ENCODE data around the gene TNXB.

TNXB gene

DNA sequence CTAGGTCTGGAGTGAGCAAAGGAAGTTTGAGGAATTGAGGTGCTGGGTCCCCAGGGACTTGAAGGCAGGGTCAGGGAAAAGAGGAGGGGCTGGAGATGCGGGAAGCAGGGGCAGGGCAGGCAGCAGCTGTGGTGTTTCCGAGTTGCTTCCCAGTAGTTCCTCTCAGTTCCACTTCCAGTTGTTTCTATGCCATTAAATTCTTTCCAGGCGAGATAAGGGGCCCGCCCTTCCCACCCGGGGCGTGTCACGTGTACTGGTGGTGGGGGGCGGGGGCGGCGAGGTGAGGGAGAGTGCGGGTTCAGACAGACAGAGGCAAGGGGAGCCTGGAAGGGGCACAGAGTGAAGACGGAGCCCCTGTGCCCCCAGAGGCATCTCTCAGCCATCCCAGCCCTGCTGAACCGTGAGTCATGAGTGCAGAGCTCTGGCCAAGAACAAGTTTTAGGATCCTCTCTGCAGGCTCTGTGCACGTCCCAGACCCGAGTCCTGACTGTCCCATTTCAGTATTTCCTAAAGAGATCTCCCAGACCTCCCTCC lies 977 bp downstream of the TNXB start:
- H3F3A ChIP-seq (ENCODE audit: insufficient read depth, low read length), result no peaks in the 10 kb centered on the region
- H3K4me3 ChIP-seq (ENCODE audit: low read depth, low read length, poor library complexity, severe bottlenecking), result no peak overlapping the region
- H3K4me2 ChIP-seq (ENCODE audit: low read length), result no peak overlapping the region
- no peak overlapping the region for H3K27ac ChIP-seq (ENCODE audit: low read depth, low read length, poor library complexity, severe bottlenecking)
- H3K9me3 ChIP-seq (ENCODE audit: low read length), result no peaks in the 10 kb centered on the region
- H4K20me1 ChIP-seq (ENCODE audit: insufficient read depth, low read length), result no peaks in the 10 kb centered on the region
- no peak overlapping the region for H3K9ac ChIP-seq (ENCODE audit: low read length)
- H2AFZ ChIP-seq (ENCODE audit: low read length), result no peak overlapping the region
- no peaks in the 10 kb centered on the region for H3K4me1 ChIP-seq (ENCODE audit: insufficient read depth, low read length, severe bottlenecking)
- 0 out of 2 replicates have a peak, but pooled peaks cover 3% of the 10 kb centered on the region for H3K27me3 ChIP-seq (ENCODE audit: insufficient read depth, low read length)
- H3K9me2 ChIP-seq (ENCODE audit: low read depth, low read length), result no peaks in the 10 kb centered on the region
- H3K36me3 ChIP-seq (ENCODE audit: insufficient read depth, low read length), result no peaks in the 10 kb centered on the region
- no peaks in the 10 kb centered on the region for H3K79me2 ChIP-seq (ENCODE audit: insufficient read depth, low read length)
- TF ChIP-seq, protein P1, sequence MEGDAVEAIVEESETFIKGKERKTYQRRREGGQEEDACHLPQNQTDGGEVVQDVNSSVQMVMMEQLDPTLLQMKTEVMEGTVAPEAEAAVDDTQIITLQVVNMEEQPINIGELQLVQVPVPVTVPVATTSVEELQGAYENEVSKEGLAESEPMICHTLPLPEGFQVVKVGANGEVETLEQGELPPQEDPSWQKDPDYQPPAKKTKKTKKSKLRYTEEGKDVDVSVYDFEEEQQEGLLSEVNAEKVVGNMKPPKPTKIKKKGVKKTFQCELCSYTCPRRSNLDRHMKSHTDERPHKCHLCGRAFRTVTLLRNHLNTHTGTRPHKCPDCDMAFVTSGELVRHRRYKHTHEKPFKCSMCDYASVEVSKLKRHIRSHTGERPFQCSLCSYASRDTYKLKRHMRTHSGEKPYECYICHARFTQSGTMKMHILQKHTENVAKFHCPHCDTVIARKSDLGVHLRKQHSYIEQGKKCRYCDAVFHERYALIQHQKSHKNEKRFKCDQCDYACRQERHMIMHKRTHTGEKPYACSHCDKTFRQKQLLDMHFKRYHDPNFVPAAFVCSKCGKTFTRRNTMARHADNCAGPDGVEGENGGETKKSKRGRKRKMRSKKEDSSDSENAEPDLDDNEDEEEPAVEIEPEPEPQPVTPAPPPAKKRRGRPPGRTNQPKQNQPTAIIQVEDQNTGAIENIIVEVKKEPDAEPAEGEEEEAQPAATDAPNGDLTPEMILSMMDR (IDR thresholded peaks at IDR 0.05; ENCODE audit: low read length), result no peak
- TF ChIP-seq EZH2 (IDR thresholded peaks at IDR 0.05; ENCODE audit: borderline replicate concordance, low read length), result no peak

DNA sequence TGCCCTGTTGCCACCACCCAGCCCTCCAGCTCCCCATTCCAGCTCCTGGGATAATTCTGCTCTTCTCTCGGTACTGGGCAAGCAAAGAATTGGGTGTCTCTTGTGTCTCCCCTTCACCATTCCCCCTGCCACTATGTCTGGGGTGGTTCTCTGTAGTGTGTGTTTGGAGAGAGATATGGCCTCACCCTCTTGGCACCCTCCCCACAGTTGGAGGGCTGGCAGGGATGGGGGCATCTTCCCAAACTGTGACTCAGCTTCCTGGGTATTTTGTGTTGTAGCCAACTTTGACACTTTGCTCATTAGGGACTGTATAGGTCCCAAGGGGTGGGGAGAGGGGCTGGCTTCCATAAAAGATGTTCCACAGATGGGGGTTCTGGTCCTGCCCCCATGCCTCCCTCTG lies 1.7 kb downstream of the TNXB start:
- no peak overlapping the region for H2AFZ ChIP-seq (ENCODE audit: low read length)
- no peaks in the 10 kb centered on the region for H3K36me3 ChIP-seq (ENCODE audit: insufficient read depth, low read length)
- H3K4me1 ChIP-seq (ENCODE audit: insufficient read depth, low read length, severe bottlenecking), result no peaks in the 10 kb centered on the region
- H3K4me3 ChIP-seq (ENCODE audit: low read depth, low read length, poor library complexity, severe bottlenecking), result no peak overlapping the region
- H3K9me3 ChIP-seq (ENCODE audit: low read length), result no peaks in the 10 kb centered on the region
- no peaks in the 10 kb centered on the region for H3F3A ChIP-seq (ENCODE audit: insufficient read depth, low read length)
- H3K27me3 ChIP-seq (ENCODE audit: insufficient read depth, low read length), result 0 out of 2 replicates have a peak, but pooled peaks cover 3% of the 10 kb centered on the region
- no peak overlapping the region for H3K9ac ChIP-seq (ENCODE audit: low read length)
- no peaks in the 10 kb centered on the region for H4K20me1 ChIP-seq (ENCODE audit: insufficient read depth, low read length)
- H3K4me2 ChIP-seq (ENCODE audit: low read length), result no peak overlapping the region
- no peaks in the 10 kb centered on the region for H3K9me2 ChIP-seq (ENCODE audit: low read depth, low read length)
- H3K27ac ChIP-seq (ENCODE audit: low read depth, low read length, poor library complexity, severe bottlenecking), result no peak overlapping the region
- no peak for TF ChIP-seq EZH2 (IDR thresholded peaks at IDR 0.05; ENCODE audit: borderline replicate concordance, low read length)
- TF ChIP-seq, protein P1 (IDR thresholded peaks at IDR 0.05; ENCODE audit: low read length), result no peak
- no peaks in the 10 kb centered on the region for H3K79me2 ChIP-seq (ENCODE audit: insufficient read depth, low read length)

DNA sequence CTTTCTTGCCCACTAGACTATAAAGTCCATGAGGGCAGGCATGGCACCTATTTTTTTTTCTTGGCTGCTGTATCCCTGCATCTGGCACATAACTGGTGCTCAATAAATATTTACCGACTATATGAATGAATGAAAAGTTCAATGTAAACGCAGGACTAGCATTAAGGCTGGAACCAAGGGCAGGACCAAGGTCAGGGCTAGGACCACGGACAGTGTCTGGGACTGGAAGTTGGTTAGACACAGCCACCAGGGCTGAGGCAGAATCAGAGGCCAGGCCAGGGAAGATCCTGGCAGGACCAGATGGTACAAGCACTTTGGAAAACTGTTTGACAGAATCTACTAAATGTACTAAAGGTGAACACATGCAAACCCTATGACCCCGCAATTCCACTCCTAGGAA lies 3.7 kb downstream of the TNXB start:
- Histone ChIP-seq H3K79me2 (ENCODE audit: insufficient read depth, low read length) (no peaks in the 10 kb centered on the region), H3K9me3 (ENCODE audit: low read length) (no peaks in the 10 kb centered on the region), H3K4me2 (ENCODE audit: low read length) (no peak overlapping the region), H3K4me1 (ENCODE audit: insufficient read depth, low read length, severe bottlenecking) (no peaks in the 10 kb centered on the region), H3K27me3 (ENCODE audit: insufficient read depth, low read length) (0 out of 2 replicates have a peak, but pooled peaks cover 3% of the 10 kb centered on the region), H3K9me2 (ENCODE audit: low read depth, low read length) (no peaks in the 10 kb centered on the region), H3F3A (ENCODE audit: insufficient read depth, low read length) (no peaks in the 10 kb centered on the region), H4K20me1 (ENCODE audit: insufficient read depth, low read length) (no peaks in the 10 kb centered on the region), H2AFZ (ENCODE audit: low read length) (no peak overlapping the region), H3K9ac (ENCODE audit: low read length) (no peak overlapping the region), H3K4me3 (ENCODE audit: low read depth, low read length, poor library complexity, severe bottlenecking) (no peak overlapping the region), H3K27ac (ENCODE audit: low read depth, low read length, poor library complexity, severe bottlenecking) (no peak overlapping the region), H3K36me3 (ENCODE audit: insufficient read depth, low read length) (no peaks in the 10 kb centered on the region)
- TF ChIP-seq, protein P1 (IDR thresholded peaks at IDR 0.05; ENCODE audit: low read length), result no peak
- no peak for TF ChIP-seq EZH2 (IDR thresholded peaks at IDR 0.05; ENCODE audit: borderline replicate concordance, low read length)
